Activated CD8-positive, alpha-beta T cell treated with anti-CD3 and anti-CD28 coated beads for 36 hours (primary cell): ENCODE results near the gene ESRRA. TPM values are rescaled to one million over a fixed set of nuclear protein-coding genes. Genes with fewer than 3 reads are reported as not detected.
"Not testable (repeated sequence)": the region's sequence is repeated elsewhere in the genome, so short reads cannot be mapped to it uniquely, and the experiment has no call there.

Source experiments
- ATAC-seq: fragments of 200-7000 bp; cut with Tn5 transposase; one replicate; pipeline ENCODE4 v1.10.0; 2021; ENCODE audit warnings: mild to moderate bottlenecking, moderate library complexity
- CTCF ChIA-PET: fragments of 350-600 bp; sonication (Branson Sonifier 250); formaldehyde crosslinking; loops from one replicate; lab custom pipeline; 2021; ENCODE audit warnings: antibody characterized with exemption; lab: Charles Lee
- POLR2A ChIA-PET: fragments of 350-600 bp; sonication (Branson Sonifier 250); formaldehyde crosslinking; loops from one replicate; lab custom pipeline; 2021; ENCODE audit warnings: antibody characterized with exemption; lab: Charles Lee
- DNase-seq: peaks from one replicate; pipeline ENCODE4 v3.0.0-alpha.2; 2020
- H3K27ac Mint-ChIP-seq: one replicate; pipeline ENCODE4 v1.8.0; 2021; ENCODE audit warnings: mild to moderate bottlenecking, mixed read lengths
- H3K27me3 Mint-ChIP-seq: one replicate; pipeline ENCODE4 v1.8.0; 2021; ENCODE audit warnings: mixed read lengths
- H3K36me3 Mint-ChIP-seq: one replicate; pipeline ENCODE4 v1.8.0; 2021; ENCODE audit warnings: low read depth, mixed read lengths
- H3K4me1 Mint-ChIP-seq: one replicate; pipeline ENCODE4 v1.8.0; 2021; ENCODE audit warnings: low read depth, mixed read lengths
- H3K4me3 Mint-ChIP-seq: one replicate; pipeline ENCODE4 v1.8.0; 2021; ENCODE audit warnings: mild to moderate bottlenecking, moderate library complexity, mixed read lengths
- H3K9me3 Mint-ChIP-seq: one replicate; pipeline ENCODE4 v1.8.0; 2021; ENCODE audit warnings: mixed read lengths
- CTCF ChIP-seq: fragments of 200-600 bp; IDR thresholded peaks from one replicate; pipeline ENCODE4 v1.8.0; 2022; ENCODE audit warnings: antibody characterized with exemption, mild to moderate bottlenecking
- intact Hi-C: fragments of 100-400 bp; cut with micrococcal nuclease; formaldehyde crosslinking; loops from one replicate; pipeline ENCODE4 v1.10.0; 2022
- total RNA-seq, 2 experiments: library from RNA; stranded (reverse); gene quantifications; one replicate each; pipeline ENCODE4 v1.2.3, GENCODE V29; 2021

Gene ESRRA
- total RNA-seq, 2 experiments from 2014 or later, result 37.5 to 42.4 TPM

- peak overlapping the region; percentile 71 for H3K27ac Mint-ChIP-seq
- no peaks in the 10 kb centered on the region for H3K27me3 Mint-ChIP-seq
- ChIA-PET POLR2A (interaction anchor here (0.8 to 1.4 kb wide), 4 partner anchors 28 to 73 kb away, joined by 3 to 4 read pairs (median 3); no protein-coding TSS in a partner anchor), CTCF (interaction anchor here (1.9 kb wide), 1 partner anchor 19 kb away, joined by 6 read pairs; no protein-coding TSS in a partner anchor)
- intact Hi-C loops, result no loop called here
- DNase-seq (no peak), ATAC-seq (no peak)
- no peak overlapping the region for H3K4me3 Mint-ChIP-seq
- peaks cover 32% of the 10 kb centered on the region for H3K4me1 Mint-ChIP-seq
- H3K9me3 Mint-ChIP-seq, result no peaks in the 10 kb centered on the region
- TF ChIP-seq CTCF, result no peak
- H3K36me3 Mint-ChIP-seq, result peaks cover 37% of the 10 kb centered on the region
Measured at GRCh38 chr11:64312947-64313346, 7.6 kb downstream of the ESRRA start.

- TF ChIP-seq CTCF, result no peak
- intact Hi-C loops, result no loop called here
- H3K27ac Mint-ChIP-seq, result peak overlapping the region; percentile 71
- H3K36me3 Mint-ChIP-seq, result peaks cover 40% of the 10 kb centered on the region
- DNase-seq (no peak), ATAC-seq (no peak)
- no peaks in the 10 kb centered on the region for H3K27me3 Mint-ChIP-seq
- POLR2A ChIA-PET, result interaction anchor here (0.6 to 1.4 kb wide), 2 partner anchors 10 to 28 kb away, joined by 4 read pairs; no protein-coding TSS in a partner anchor
- CTCF ChIA-PET, result no interaction called here
- no peaks in the 10 kb centered on the region for H3K9me3 Mint-ChIP-seq
- peaks cover 32% of the 10 kb centered on the region for H3K4me1 Mint-ChIP-seq
- H3K4me3 Mint-ChIP-seq, result no peak overlapping the region
Measured at GRCh38 chr11:64313491-64314145, 8.3 kb downstream of the ESRRA start.

GRCh38 chr11:64314146-64314804 lies 9.0 kb downstream of the ESRRA start:
- intact Hi-C loops, result no loop called here
- peaks cover 43% of the 10 kb centered on the region for H3K36me3 Mint-ChIP-seq
- DNase-seq (no peak), ATAC-seq (no peak)
- peak overlapping the region; percentile 36 for H3K27ac Mint-ChIP-seq
- H3K4me3 Mint-ChIP-seq, result no peak overlapping the region
- no peak for TF ChIP-seq CTCF
- H3K4me1 Mint-ChIP-seq, result peaks cover 36% of the 10 kb centered on the region
- no peaks in the 10 kb centered on the region for H3K27me3 Mint-ChIP-seq
- ChIA-PET CTCF (no interaction called here), POLR2A (no interaction called here)
- H3K9me3 Mint-ChIP-seq, result no peaks in the 10 kb centered on the region

GRCh38 chr11:64314805-64315561 lies 9.7 kb downstream of the ESRRA start:
- Mint-ChIP-seq H3K27ac (peak overlapping the region; percentile 42), H3K27me3 (no peaks in the 10 kb centered on the region), H3K9me3 (no peaks in the 10 kb centered on the region), H3K4me1 (peaks cover 32% of the 10 kb centered on the region), H3K4me3 (peak overlapping the region; percentile 15), H3K36me3 (peaks cover 43% of the 10 kb centered on the region)
- intact Hi-C loops, result no loop called here
- DNase-seq, result no peak
- no peak for TF ChIP-seq CTCF
- ATAC-seq, result no peak
- ChIA-PET POLR2A (interaction anchor here (3.6 kb wide), 1 partner anchor 9 kb away, joined by 35 read pairs; the partner anchor contains the start of gene ESRRA), CTCF (no interaction called here)

GRCh38 chr11:64315667-64316526 lies 10.6 kb downstream of the ESRRA start:
- CTCF ChIA-PET, result interaction anchor here (2.2 to 4.6 kb wide), 4 partner anchors 11 to 112 kb away, joined by 11 to 75 read pairs (median 21); partner anchors contain the start of genes ESRRA and FERMT3
- POLR2A ChIA-PET, result interaction anchor here (0.6 to 4.1 kb wide), 10 partner anchors 10 to 108 kb away, joined by 3 to 35 read pairs (median 4); partner anchors contain the start of genes BAD, CCDC88B and ESRRA
- intact Hi-C loops, H3K27me3 Mint-ChIP-seq, DNase-seq, H3K9me3 Mint-ChIP-seq, ATAC-seq: not testable (repeated sequence)
- H3K27ac Mint-ChIP-seq, result peak overlapping the region; percentile 100
- peaks cover 44% of the 10 kb centered on the region for H3K36me3 Mint-ChIP-seq
- H3K4me3 Mint-ChIP-seq, result peak overlapping the region; percentile 94
- H3K4me1 Mint-ChIP-seq, result peaks cover 32% of the 10 kb centered on the region
